ENCODE results near the gene ARSA. TPM values are rescaled to one million over a fixed set of nuclear protein-coding genes. Genes with fewer than 3 reads are reported as not detected.
A peak's percentile ranks its signal among the peaks of the same experiment; 100 is the strongest.

Gene ARSA
- polyA plus RNA-seq, 2 of the 4 experiments (the other 2 are of a cell fraction), result 7.7 to 19.5 TPM

GRCh38 chr22:50600967-50601668, 26.8 kb downstream of the ARSA start (continued):
- TF ChIP-seq REST (IDR thresholded peaks at IDR 0.05), result no peak

GRCh38 chr22:50600538-50600937, 27.4 kb downstream of the ARSA start, which contains the start of gene MAPK8IP2:
Gene MAPK8IP2, plus strand, starts transcription at chr22:50600793. Its CDS starts 26 bp downstream, at chr22:50600819.
- ATAC-seq, result peak; percentile 22 to 44; a peak in 2 of 6 replicates
- CTCF ChIA-PET, result no interaction called here
- H3K9me3 ChIP-seq, result no peaks in the 10 kb centered on the region
- H3K4me2 ChIP-seq, result peak within 1 kb of the TSS; percentile 97
- peaks cover 4% of the 10 kb centered on the region; the same call in 1 of the 3 replicates for H3K4me1 ChIP-seq
- TF ChIP-seq EHMT2 (IDR thresholded peaks at IDR 0.05; ENCODE audit: low read depth), result no peak
- TF ChIP-seq KDM5A (IDR thresholded peaks at IDR 0.05), result no peak
- TF ChIP-seq SREBF2 (IDR thresholded peaks at IDR 0.05), result no peak
- no peak for TF ChIP-seq RCOR1 (IDR thresholded peaks at IDR 0.05; ENCODE audit: low read depth, low read length)
- TF ChIP-seq FOSB (CRISPR knock-in tag; IDR thresholded peaks at IDR 0.05), result no peak
- TF ChIP-seq, protein P1, sequence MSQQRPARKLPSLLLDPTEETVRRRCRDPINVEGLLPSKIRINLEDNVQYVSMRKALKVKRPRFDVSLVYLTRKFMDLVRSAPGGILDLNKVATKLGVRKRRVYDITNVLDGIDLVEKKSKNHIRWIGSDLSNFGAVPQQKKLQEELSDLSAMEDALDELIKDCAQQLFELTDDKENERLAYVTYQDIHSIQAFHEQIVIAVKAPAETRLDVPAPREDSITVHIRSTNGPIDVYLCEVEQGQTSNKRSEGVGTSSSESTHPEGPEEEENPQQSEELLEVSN (IDR thresholded peaks at IDR 0.05; ENCODE audit: borderline replicate concordance, low read depth), result no peak
- TF ChIP-seq CHD4 (IDR thresholded peaks at IDR 0.05; ENCODE audit: borderline replicate concordance), result no peak
- no peak for TF ChIP-seq REST (IDR thresholded peaks at IDR 0.05)
- TF ChIP-seq NFE2L2 (conservative IDR thresholded peaks at IDR 0.05; ENCODE audit: low read length), result no peak
- no peak for TF ChIP-seq ZSCAN20 (CRISPR knock-in tag; IDR thresholded peaks at IDR 0.05)
- no peak for TF ChIP-seq EHF (CRISPR knock-in tag; IDR thresholded peaks at IDR 0.05)
- TF ChIP-seq HOXA7 (CRISPR knock-in tag; IDR thresholded peaks at IDR 0.05), result no peak
- TF ChIP-seq POLR2A (IDR thresholded peaks at IDR 0.05; ENCODE audit: low read length), result no peak
- TF ChIP-seq HOXB13 (CRISPR knock-in tag; IDR thresholded peaks at IDR 0.05; ENCODE audit: low read depth), result no peak
- TF ChIP-seq ZFP36 (IDR thresholded peaks at IDR 0.05; ENCODE audit: borderline replicate concordance, partially characterized antibody), result no peak
- TF ChIP-seq MAZ (IDR thresholded peaks at IDR 0.05; ENCODE audit: borderline replicate concordance, low read depth, low read length), result no peak
- no peak for TF ChIP-seq CHD2 (IDR thresholded peaks at IDR 0.05; ENCODE audit: low read length, partially characterized antibody)
- TF ChIP-seq ESRRA (IDR thresholded peaks at IDR 0.05; ENCODE audit: borderline replicate concordance, low read length), result no peak
- TF ChIP-seq KDM1A (IDR thresholded peaks at IDR 0.05; ENCODE audit: low read depth), result no peak
- no peak for FAIRE-seq
- peak within 1 kb of the TSS in 1 of 2 experiments; percentile 79; a peak in 4 of 6 replicates for H3K27ac ChIP-seq
- peak within 1 kb of the TSS; percentile 56 for H3K4me3 ChIP-seq
- no peak for DNase-seq (ENCODE audit: low read depth in 1 of 2, low spot score in 1 of 2)
- POLR2A ChIA-PET, result interaction anchor here (0.7 kb wide), 1 partner anchor 16 kb away, joined by 4 read pairs; no protein-coding TSS in a partner anchor
- WGBS (ENCODE audit: missing lambda C conversion rate), result no CpG with 5 or more reads among the region's 61 CpGs
